RWPE2 (cell line): ENCODE data around the gene RPA3.

Source experiments
- ATAC-seq: fragments of 200-7000 bp; cut with Tn5 transposase; 3 replicates; pipeline ENCODE4 v1.9.1; 2021; ENCODE audit warnings: low read depth
- DNase-seq: peaks from one replicate; pipeline ENCODE4 v3.0.0-alpha.2; 2020; ENCODE audit warnings: low spot score
- H3K27ac ChIP-seq: fragments of 450-650 bp; 2 replicates; pipeline ENCODE4 v1.5.1; 2017; ENCODE audit warnings: mild to moderate bottlenecking; ENCODE audit not compliant: poor library complexity, severe bottlenecking
- H3K27me3 ChIP-seq: fragments of 250-450 bp; sonication (Bioruptor Pico); 2 replicates; pipeline ENCODE4 v1.5.1; 2021; ENCODE audit warnings: mild to moderate bottlenecking, moderate library complexity; ENCODE audit not compliant: insufficient read depth, poor library complexity, severe bottlenecking
- H3K36me3 ChIP-seq: fragments of 250-450 bp; sonication (Bioruptor Pico); 2 replicates; pipeline ENCODE4 v1.5.1; 2020; ENCODE audit warnings: low read depth, mild to moderate bottlenecking, moderate library complexity
- H3K4me1 ChIP-seq: fragments of 250-450 bp; sonication (Bioruptor Pico); 2 replicates; pipeline ENCODE4 v1.5.1; 2021; ENCODE audit warnings: mild to moderate bottlenecking, moderate library complexity; ENCODE audit not compliant: insufficient read depth, poor library complexity, severe bottlenecking
- H3K4me3 ChIP-seq: fragments of 250-450 bp; sonication (Bioruptor Pico); 2 replicates; pipeline ENCODE4 v1.5.1; 2021; ENCODE audit warnings: mild to moderate bottlenecking, moderate library complexity; ENCODE audit not compliant: severe bottlenecking
- H3K9me3 ChIP-seq: fragments of 250-450 bp; sonication (Bioruptor Pico); 2 replicates; pipeline ENCODE4 v1.5.1; 2021; ENCODE audit warnings: mild to moderate bottlenecking, moderate library complexity; ENCODE audit not compliant: severe bottlenecking
- CTCF ChIP-seq: fragments of 450-650 bp; IDR thresholded peaks from one replicate; pipeline ENCODE4 v1.5.1; 2017; ENCODE audit warnings: mild to moderate bottlenecking, moderate library complexity; ENCODE audit not compliant: poor library complexity, severe bottlenecking

RPA3 gene

GRCh38 chr7:7699380-7699779 is 19.0 kb downstream of the RPA3 start:
- Histone ChIP-seq H3K36me3 (no peaks in the 10 kb centered on the region), H3K27ac (no peak overlapping the region), H3K9me3 (no peaks in the 10 kb centered on the region), H3K27me3 (no peaks in the 10 kb centered on the region), H3K4me3 (no peak overlapping the region), H3K4me1 (peaks cover 13% of the 10 kb centered on the region)
- DNase-seq (no peak), ATAC-seq (no peak)
- no peak for TF ChIP-seq CTCF

GRCh38 chr7:7698930-7699329 is 19.5 kb downstream of the RPA3 start:
- Histone ChIP-seq H3K9me3 (no peaks in the 10 kb centered on the region), H3K27ac (no peak overlapping the region), H3K4me1 (peaks cover 18% of the 10 kb centered on the region), H3K27me3 (no peaks in the 10 kb centered on the region), H3K36me3 (no peaks in the 10 kb centered on the region), H3K4me3 (no peak overlapping the region)
- no peak for TF ChIP-seq CTCF
- DNase-seq (no peak), ATAC-seq (no peak)

- Histone ChIP-seq H3K4me3 (no peak overlapping the region), H3K4me1 (peaks cover 26% of the 10 kb centered on the region), H3K27ac (peak overlapping the region; percentile 72), H3K9me3 (no peaks in the 10 kb centered on the region), H3K36me3 (no peaks in the 10 kb centered on the region), H3K27me3 (no peaks in the 10 kb centered on the region)
- no peak for TF ChIP-seq CTCF
- peak; percentile 64 for ATAC-seq
- DNase-seq, result no peak
Measured at GRCh38 chr7:7696458-7697119, 21.8 kb downstream of the RPA3 start.

GRCh38 chr7:7695111-7695817 is 23.1 kb downstream of the RPA3 start:
- TF ChIP-seq CTCF, result no peak
- H3K4me1 ChIP-seq, result peaks cover 26% of the 10 kb centered on the region

GRCh38 chr7:7694542-7694941 is 23.9 kb downstream of the RPA3 start:
- H3K4me3 ChIP-seq, result no peak overlapping the region
- ATAC-seq (no peak), DNase-seq (no peak)
- no peak for TF ChIP-seq CTCF
- H3K27me3 ChIP-seq, result no peaks in the 10 kb centered on the region
- peak overlapping the region; percentile 55 for H3K27ac ChIP-seq
- H3K9me3 ChIP-seq, result no peaks in the 10 kb centered on the region
- no peaks in the 10 kb centered on the region for H3K36me3 ChIP-seq
- H3K4me1 ChIP-seq, result peaks cover 26% of the 10 kb centered on the region

More at GRCh38 chr7:7695111-7695817, 23.1 kb downstream of the RPA3 start:
- Histone ChIP-seq H3K27ac (peak overlapping the region; percentile 72), H3K4me3 (no peak overlapping the region), H3K27me3 (no peaks in the 10 kb centered on the region), H3K36me3 (no peaks in the 10 kb centered on the region), H3K9me3 (no peaks in the 10 kb centered on the region)
- ATAC-seq (no peak), DNase-seq (no peak)
